ENCODE data around the gene RAB3B. TPM values are rescaled to one million over a fixed set of nuclear protein-coding genes. Genes with fewer than 3 reads are reported as not detected.

Gene RAB3B
- total RNA-seq, 1 experiment from 2014 or later: 0.31 TPM

DNA sequence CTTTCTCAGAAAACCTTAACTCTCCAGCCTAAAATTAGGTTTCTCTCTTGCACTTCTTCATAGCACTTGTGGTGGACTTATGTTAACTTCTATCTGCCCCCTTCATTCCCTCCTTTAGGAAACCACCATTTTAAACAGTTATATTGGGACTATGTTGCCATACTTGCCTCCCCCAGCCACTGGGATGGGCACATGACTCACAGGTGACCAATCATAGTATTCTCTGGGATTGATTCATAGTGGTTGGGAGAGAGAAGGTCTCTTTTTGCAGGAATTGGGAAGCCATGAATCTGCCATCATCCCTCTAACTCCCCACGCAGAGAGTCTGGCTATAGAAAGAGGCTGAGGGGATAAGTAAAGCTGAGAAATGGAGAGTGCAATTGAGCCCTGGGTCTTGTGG lies 61.6 kb downstream of the RAB3B start:
- Mint-ChIP-seq H3K4me3 (ENCODE audit: low read depth, unreplicated experiment) (no peak overlapping the region), H3K27ac (ENCODE audit: unreplicated experiment) (no peak overlapping the region), H3K9me3 (ENCODE audit: low read depth, unreplicated experiment) (no peaks in the 10 kb centered on the region), H3K36me3 (ENCODE audit: insufficient read depth, unreplicated experiment) (no peaks in the 10 kb centered on the region), H3K4me1 (ENCODE audit: low read depth, unreplicated experiment) (no peaks in the 10 kb centered on the region), H3K27me3 (ENCODE audit: unreplicated experiment) (peaks cover 31% of the 10 kb centered on the region)
- intact Hi-C loops (cut with micrococcal nuclease; ENCODE audit: unreplicated experiment): no loop called here
- DNase-seq: no peak
- BruUV-seq (replicated peaks): no TSS peak
- TF ChIP-seq, protein P1, sequence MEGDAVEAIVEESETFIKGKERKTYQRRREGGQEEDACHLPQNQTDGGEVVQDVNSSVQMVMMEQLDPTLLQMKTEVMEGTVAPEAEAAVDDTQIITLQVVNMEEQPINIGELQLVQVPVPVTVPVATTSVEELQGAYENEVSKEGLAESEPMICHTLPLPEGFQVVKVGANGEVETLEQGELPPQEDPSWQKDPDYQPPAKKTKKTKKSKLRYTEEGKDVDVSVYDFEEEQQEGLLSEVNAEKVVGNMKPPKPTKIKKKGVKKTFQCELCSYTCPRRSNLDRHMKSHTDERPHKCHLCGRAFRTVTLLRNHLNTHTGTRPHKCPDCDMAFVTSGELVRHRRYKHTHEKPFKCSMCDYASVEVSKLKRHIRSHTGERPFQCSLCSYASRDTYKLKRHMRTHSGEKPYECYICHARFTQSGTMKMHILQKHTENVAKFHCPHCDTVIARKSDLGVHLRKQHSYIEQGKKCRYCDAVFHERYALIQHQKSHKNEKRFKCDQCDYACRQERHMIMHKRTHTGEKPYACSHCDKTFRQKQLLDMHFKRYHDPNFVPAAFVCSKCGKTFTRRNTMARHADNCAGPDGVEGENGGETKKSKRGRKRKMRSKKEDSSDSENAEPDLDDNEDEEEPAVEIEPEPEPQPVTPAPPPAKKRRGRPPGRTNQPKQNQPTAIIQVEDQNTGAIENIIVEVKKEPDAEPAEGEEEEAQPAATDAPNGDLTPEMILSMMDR (IDR thresholded peaks at IDR 0.05; ENCODE audit: unreplicated experiment): no peak
- CTCF ChIA-PET: no interaction called here

DNA sequence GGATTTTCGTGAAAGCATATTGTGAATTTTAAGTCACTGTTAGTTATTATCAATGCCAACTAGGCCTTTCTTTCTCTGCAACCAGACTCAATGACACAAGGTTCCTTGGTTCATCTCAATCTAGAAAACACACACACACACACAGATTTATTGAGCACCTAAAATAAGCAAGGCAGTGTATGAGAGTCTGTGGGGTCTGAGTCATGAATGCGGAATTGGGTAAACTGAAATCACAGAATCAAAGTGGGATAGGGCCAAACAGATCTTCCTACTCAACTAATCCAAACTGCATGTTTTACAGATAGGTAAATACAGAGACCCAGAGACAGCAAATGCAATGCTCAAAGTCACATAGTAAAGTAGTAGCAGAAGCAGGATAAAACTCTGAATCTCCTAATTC lies 63.5 kb downstream of the RAB3B start:
- Mint-ChIP-seq H3K4me1 (ENCODE audit: low read depth, unreplicated experiment) (no peaks in the 10 kb centered on the region), H3K36me3 (ENCODE audit: insufficient read depth, unreplicated experiment) (no peaks in the 10 kb centered on the region), H3K4me3 (ENCODE audit: low read depth, unreplicated experiment) (no peak overlapping the region), H3K9me3 (ENCODE audit: low read depth, unreplicated experiment) (no peaks in the 10 kb centered on the region), H3K27me3 (ENCODE audit: unreplicated experiment) (peaks cover 22% of the 10 kb centered on the region), H3K27ac (ENCODE audit: unreplicated experiment) (no peak overlapping the region)
- BruUV-seq (replicated peaks): no TSS peak
- TF ChIP-seq, protein P1 (IDR thresholded peaks at IDR 0.05; ENCODE audit: unreplicated experiment): no peak
- intact Hi-C loops (cut with micrococcal nuclease; ENCODE audit: unreplicated experiment): no loop called here
- DNase-seq: no peak
- CTCF ChIA-PET: no interaction called here

DNA sequence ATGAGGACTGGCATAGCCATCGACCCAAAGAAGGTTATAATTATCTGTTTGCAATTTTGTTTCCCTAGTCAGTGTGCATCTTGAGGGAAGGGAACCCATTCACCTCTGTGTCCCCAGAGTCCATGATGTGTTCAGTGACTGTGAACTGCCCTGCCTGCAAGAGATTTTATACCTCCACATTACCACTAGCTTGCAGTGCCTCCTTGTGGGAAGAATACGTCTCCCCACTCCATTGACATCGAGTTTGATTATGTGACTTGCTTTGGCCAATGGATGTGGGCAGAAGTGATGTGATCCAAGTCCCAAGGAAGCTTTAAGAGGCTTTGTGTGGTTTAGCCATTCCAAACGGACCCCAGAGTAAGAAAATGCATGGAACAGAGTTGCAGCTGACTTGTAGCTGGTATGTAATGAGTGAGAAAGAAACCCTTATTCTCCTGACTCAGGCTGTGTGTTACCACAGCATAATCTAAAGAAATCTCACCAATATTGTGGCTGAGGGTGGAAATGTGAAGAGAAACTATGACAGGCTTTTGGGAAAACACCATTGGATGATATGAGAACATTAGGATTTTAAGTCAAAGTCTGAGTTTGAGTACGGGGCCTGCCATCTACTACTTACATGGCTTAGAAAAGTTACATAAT lies 64.2 kb downstream of the RAB3B start:
- Mint-ChIP-seq H3K4me3 (ENCODE audit: low read depth, unreplicated experiment) (no peak overlapping the region), H3K9me3 (ENCODE audit: low read depth, unreplicated experiment) (no peaks in the 10 kb centered on the region), H3K36me3 (ENCODE audit: insufficient read depth, unreplicated experiment) (no peaks in the 10 kb centered on the region), H3K4me1 (ENCODE audit: low read depth, unreplicated experiment) (no peaks in the 10 kb centered on the region), H3K27me3 (ENCODE audit: unreplicated experiment) (peaks cover 29% of the 10 kb centered on the region), H3K27ac (ENCODE audit: unreplicated experiment) (no peak overlapping the region)
- TF ChIP-seq, protein P1 (IDR thresholded peaks at IDR 0.05; ENCODE audit: unreplicated experiment): no peak
- no peak for DNase-seq
- intact Hi-C loops (cut with micrococcal nuclease; ENCODE audit: unreplicated experiment): no loop called here
- CTCF ChIA-PET: interaction anchor here (1.8 kb wide), 1 partner anchor 29 kb away, joined by 5 read pairs; no protein-coding TSS in a partner anchor
- BruUV-seq (replicated peaks): no TSS peak

DNA sequence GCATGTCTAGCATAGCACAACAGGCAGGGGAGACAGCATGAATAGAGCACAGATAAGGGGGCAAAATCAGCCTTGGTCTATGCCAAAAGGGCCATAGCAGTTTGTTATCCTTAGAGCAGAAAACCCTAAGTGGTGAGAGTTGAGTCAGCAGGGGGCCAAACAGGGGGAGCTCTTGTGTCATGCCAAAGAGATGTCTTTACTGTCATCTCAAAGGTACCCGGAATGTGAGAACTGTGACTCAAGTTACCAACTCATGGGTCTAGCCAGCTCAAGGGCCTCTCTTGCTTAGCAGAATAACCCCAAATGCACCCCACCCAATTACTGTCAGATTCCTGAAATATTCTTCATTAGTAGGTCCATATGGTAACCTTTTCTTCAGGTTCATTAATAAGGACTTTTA lies 66.0 kb downstream of the RAB3B start:
- no peak overlapping the region for H3K27ac Mint-ChIP-seq (ENCODE audit: unreplicated experiment)
- no peak overlapping the region for H3K4me3 Mint-ChIP-seq (ENCODE audit: low read depth, unreplicated experiment)
- H3K27me3 Mint-ChIP-seq (ENCODE audit: unreplicated experiment): peaks cover 46% of the 10 kb centered on the region
- intact Hi-C loops (cut with micrococcal nuclease; ENCODE audit: unreplicated experiment): no loop called here
- TF ChIP-seq, protein P1 (IDR thresholded peaks at IDR 0.05; ENCODE audit: unreplicated experiment): no peak
- H3K4me1 Mint-ChIP-seq (ENCODE audit: low read depth, unreplicated experiment): no peaks in the 10 kb centered on the region
- DNase-seq: no peak
- BruUV-seq (replicated peaks): no TSS peak
- CTCF ChIA-PET: no interaction called here
- H3K36me3 Mint-ChIP-seq (ENCODE audit: insufficient read depth, unreplicated experiment): no peaks in the 10 kb centered on the region
- no peaks in the 10 kb centered on the region for H3K9me3 Mint-ChIP-seq (ENCODE audit: low read depth, unreplicated experiment)

Data from Calu3 (cell line).